ENCODE results near the gene ITGB1.
"Not testable (repeated sequence)": the region's sequence is repeated elsewhere in the genome, so short reads cannot be mapped to it uniquely, and the experiment has no call there.

Gene ITGB1

GRCh38 chr10:32906595-32906994 is 51.4 kb downstream of the ITGB1 start:
- no peaks in the 10 kb centered on the region for H3K27me3 Mint-ChIP-seq
- H3K9me3 Mint-ChIP-seq, result no peaks in the 10 kb centered on the region
- H3K4me3 Mint-ChIP-seq, result no peak overlapping the region
- no peak for ATAC-seq
- no peaks in the 10 kb centered on the region for H3K4me1 Mint-ChIP-seq
- H3K36me3 Mint-ChIP-seq, result peaks cover 28% of the 10 kb centered on the region
- no peak overlapping the region for H3K27ac Mint-ChIP-seq

GRCh38 chr10:32905466-32905865 is 52.6 kb downstream of the ITGB1 start:
- Mint-ChIP-seq H3K9me3 (no peaks in the 10 kb centered on the region), H3K27me3 (no peaks in the 10 kb centered on the region), H3K27ac (no peak overlapping the region), H3K4me3 (no peak overlapping the region), H3K4me1 (no peaks in the 10 kb centered on the region), H3K36me3 (peaks cover 24% of the 10 kb centered on the region)
- no peak for ATAC-seq

GRCh38 chr10:32901815-32902214 is 56.2 kb downstream of the ITGB1 start:
- Mint-ChIP-seq H3K4me3 (no peak overlapping the region), H3K4me1 (no peaks in the 10 kb centered on the region), H3K36me3 (peaks cover 42% of the 10 kb centered on the region), H3K27me3 (no peaks in the 10 kb centered on the region), H3K27ac (no peak overlapping the region), H3K9me3 (no peaks in the 10 kb centered on the region)
- ATAC-seq, result no peak

DNA sequence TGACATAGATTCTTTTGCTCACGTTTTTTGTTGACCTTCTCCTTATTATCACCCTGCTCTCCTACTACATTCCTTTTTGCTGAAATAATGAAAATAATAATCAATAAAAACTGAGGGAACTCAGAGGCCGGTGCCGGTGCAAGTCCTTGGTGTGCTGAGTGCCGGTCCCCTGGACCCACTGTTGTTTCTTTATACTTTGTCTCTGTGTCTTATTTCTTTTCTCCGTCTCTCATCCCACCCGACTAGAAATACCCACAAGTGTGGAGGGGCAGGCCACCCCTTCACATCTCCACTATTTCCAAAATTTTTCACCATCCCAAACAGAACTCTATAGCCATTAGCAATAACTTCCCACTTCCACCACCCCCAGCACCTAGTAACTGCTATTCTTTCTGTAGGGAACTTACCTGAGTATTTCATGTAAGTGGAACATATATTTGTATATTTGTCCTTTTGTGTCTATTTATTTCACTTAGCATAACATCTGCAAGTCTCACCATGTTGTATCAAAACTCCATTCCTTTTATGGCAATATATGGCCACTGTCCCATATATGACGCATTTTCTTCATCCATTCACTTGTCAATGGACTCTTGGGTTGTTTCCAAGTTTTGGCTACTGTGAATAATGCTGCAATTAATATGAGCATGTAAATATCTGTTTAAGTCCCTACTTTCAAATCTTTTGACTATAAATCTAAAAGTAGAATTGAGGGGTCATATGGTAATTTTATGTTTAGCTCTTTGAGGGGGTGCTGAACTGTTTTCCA is 62.6 kb downstream of the ITGB1 start:
- peaks cover 37% of the 10 kb centered on the region for H3K36me3 Mint-ChIP-seq
- H3K27ac Mint-ChIP-seq, H3K4me1 Mint-ChIP-seq, H3K4me3 Mint-ChIP-seq, H3K27me3 Mint-ChIP-seq, ATAC-seq, H3K9me3 Mint-ChIP-seq: not testable (repeated sequence)

- Mint-ChIP-seq H3K4me3 (no peak overlapping the region), H3K4me1 (peaks cover 4% of the 10 kb centered on the region), H3K27ac (no peak overlapping the region), H3K36me3 (peaks cover 27% of the 10 kb centered on the region), H3K9me3 (no peaks in the 10 kb centered on the region), H3K27me3 (no peaks in the 10 kb centered on the region)
- ATAC-seq, result no peak
Measured at GRCh38 chr10:32893916-32894664, 63.9 kb downstream of the ITGB1 start.

GRCh38 chr10:32893434-32893833 is 64.6 kb downstream of the ITGB1 start:
- Mint-ChIP-seq H3K4me1 (peaks cover 4% of the 10 kb centered on the region), H3K27ac (no peak overlapping the region), H3K4me3 (no peak overlapping the region), H3K36me3 (peaks cover 25% of the 10 kb centered on the region), H3K9me3 (no peaks in the 10 kb centered on the region), H3K27me3 (no peaks in the 10 kb centered on the region)
- no peak for ATAC-seq

GRCh38 chr10:32891261-32891660 is 66.8 kb downstream of the ITGB1 start:
- ATAC-seq, result no peak
- H3K9me3 Mint-ChIP-seq, result no peaks in the 10 kb centered on the region
- no peak overlapping the region for H3K27ac Mint-ChIP-seq
- H3K4me1 Mint-ChIP-seq, result peaks cover 4% of the 10 kb centered on the region
- peaks cover 7% of the 10 kb centered on the region for H3K36me3 Mint-ChIP-seq
- no peak overlapping the region for H3K4me3 Mint-ChIP-seq
- H3K27me3 Mint-ChIP-seq, result no peaks in the 10 kb centered on the region

GRCh38 chr10:32890444-32890843 is 67.6 kb downstream of the ITGB1 start:
- no peak for ATAC-seq
- H3K4me1 Mint-ChIP-seq, result peaks cover 4% of the 10 kb centered on the region
- H3K9me3 Mint-ChIP-seq, result no peaks in the 10 kb centered on the region
- H3K36me3 Mint-ChIP-seq, result peaks cover 2% of the 10 kb centered on the region
- no peaks in the 10 kb centered on the region for H3K27me3 Mint-ChIP-seq
- H3K27ac Mint-ChIP-seq, result no peak overlapping the region
- no peak overlapping the region for H3K4me3 Mint-ChIP-seq

GRCh38 chr10:32889631-32890212 is 68.3 kb downstream of the ITGB1 start:
- no peak for ATAC-seq
- no peaks in the 10 kb centered on the region for H3K9me3 Mint-ChIP-seq
- H3K36me3 Mint-ChIP-seq, result no peaks in the 10 kb centered on the region
- no peak overlapping the region for H3K4me3 Mint-ChIP-seq
- no peak overlapping the region for H3K27ac Mint-ChIP-seq
- no peaks in the 10 kb centered on the region for H3K27me3 Mint-ChIP-seq
- peaks cover 4% of the 10 kb centered on the region for H3K4me1 Mint-ChIP-seq

DNA sequence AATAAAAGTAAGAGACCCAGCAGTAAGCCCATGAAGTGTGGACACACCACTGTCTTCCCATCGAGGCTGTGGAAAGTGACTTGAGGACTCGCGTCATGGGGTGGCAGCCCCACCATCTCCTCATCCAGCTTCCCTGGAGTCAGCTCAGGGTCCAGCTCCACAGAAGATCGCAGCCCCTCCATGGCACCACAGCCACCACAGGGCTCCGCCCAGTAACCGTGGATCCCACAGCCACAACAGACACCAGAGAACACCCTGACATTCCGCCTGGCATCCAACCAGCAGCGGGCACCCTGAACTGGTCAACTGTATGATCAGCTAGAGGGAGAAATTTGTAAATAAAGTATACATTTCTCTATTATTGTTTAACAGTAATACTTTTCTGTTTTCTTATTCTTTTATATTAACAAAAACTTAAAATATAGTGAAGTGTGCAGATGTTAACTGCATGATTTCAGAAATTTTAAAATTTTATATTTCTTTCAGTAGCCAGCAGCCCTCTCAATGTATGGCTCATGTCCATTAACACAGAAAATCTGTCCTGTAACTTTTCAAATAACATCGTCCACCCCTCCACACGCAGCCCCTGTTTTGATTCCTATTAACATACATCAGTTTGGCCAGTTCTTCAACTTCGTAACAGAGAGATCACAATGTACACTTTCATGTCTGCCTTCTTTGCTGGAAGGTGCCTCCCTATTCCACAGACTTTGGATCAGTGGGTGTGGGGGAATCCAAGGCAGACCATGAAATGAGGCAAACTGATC is 69.7 kb downstream of the ITGB1 start:
- peaks cover 4% of the 10 kb centered on the region for H3K4me1 Mint-ChIP-seq
- H3K9me3 Mint-ChIP-seq, result no peaks in the 10 kb centered on the region
- no peaks in the 10 kb centered on the region for H3K27me3 Mint-ChIP-seq
- no peak overlapping the region for H3K27ac Mint-ChIP-seq
- no peaks in the 10 kb centered on the region for H3K36me3 Mint-ChIP-seq
- ATAC-seq, result no peak
- no peak overlapping the region for H3K4me3 Mint-ChIP-seq

GRCh38 chr10:32887481-32887880 is 70.5 kb downstream of the ITGB1 start:
- H3K9me3 Mint-ChIP-seq, result no peaks in the 10 kb centered on the region
- no peak overlapping the region for H3K27ac Mint-ChIP-seq
- ATAC-seq, result no peak
- H3K36me3 Mint-ChIP-seq, result no peaks in the 10 kb centered on the region
- peaks cover 4% of the 10 kb centered on the region for H3K4me1 Mint-ChIP-seq
- H3K27me3 Mint-ChIP-seq, result no peaks in the 10 kb centered on the region
- H3K4me3 Mint-ChIP-seq, result no peak overlapping the region

DNA sequence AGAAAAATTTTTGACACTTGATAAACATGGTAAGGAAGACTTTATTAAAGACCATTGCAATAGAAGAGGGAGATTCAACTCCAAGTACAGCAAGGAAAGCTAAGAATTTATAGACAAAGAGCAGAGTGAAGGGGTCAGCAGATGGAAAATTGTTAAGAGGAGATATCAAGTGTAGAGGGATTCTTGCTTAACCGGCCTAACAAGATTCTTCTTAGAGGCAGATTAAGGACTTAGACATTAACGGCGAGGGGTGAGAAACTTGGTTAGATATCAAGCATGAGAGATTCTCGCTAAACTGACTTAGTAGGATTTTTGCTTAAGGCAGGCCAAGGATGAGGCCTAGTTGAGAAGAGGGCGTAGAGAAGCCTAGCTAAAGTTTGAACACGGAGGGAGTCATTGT is 76.0 kb downstream of the ITGB1 start:
- Mint-ChIP-seq H3K4me1 (no peaks in the 10 kb centered on the region), H3K4me3 (no peak overlapping the region), H3K27ac (no peak overlapping the region), H3K9me3 (no peaks in the 10 kb centered on the region), H3K27me3 (no peaks in the 10 kb centered on the region), H3K36me3 (no peaks in the 10 kb centered on the region)
- no peak for ATAC-seq

DNA sequence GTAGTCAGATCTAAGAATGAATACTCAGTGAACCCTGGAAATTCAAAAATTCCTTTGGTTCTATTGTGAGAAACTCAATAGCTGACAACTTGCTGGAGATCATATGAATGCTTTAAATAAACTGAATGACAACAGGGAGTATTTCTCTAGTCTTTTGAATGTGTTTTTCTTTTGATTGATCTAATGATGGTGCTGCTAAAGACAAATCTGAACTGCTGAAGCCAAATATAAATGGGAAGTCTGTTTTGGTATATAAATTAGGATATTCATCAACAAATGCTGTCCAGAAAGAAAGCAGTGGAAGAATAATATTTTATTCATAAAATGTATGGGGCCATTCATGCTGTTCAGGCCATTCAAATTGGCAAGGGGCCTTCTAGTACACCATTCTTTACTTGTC is 79.4 kb downstream of the ITGB1 start:
- H3K27me3 Mint-ChIP-seq, result no peaks in the 10 kb centered on the region
- no peak overlapping the region for H3K27ac Mint-ChIP-seq
- H3K4me1 Mint-ChIP-seq, result no peaks in the 10 kb centered on the region
- no peak for ATAC-seq
- H3K36me3 Mint-ChIP-seq, result no peaks in the 10 kb centered on the region
- no peak overlapping the region for H3K4me3 Mint-ChIP-seq
- no peaks in the 10 kb centered on the region for H3K9me3 Mint-ChIP-seq

DNA sequence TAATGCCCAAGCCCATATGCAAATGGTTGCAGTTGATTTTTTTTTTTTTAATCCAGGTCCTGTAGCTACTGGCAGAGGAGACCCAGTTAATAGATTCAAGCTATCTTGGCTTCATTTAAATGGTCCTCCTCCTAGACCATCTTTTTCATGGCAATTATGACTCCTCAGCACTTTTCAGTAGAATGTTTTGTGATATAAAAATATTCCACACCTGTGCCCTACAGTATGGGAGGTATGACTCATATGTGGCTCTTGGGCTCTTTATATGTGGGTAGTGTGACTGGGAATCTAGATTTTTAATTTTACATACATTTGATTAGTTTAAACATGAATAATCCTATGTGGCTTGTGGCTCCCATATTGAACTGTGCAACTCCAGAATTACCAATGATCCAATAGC is 80.1 kb downstream of the ITGB1 start:
- Mint-ChIP-seq H3K36me3 (peaks cover 6% of the 10 kb centered on the region), H3K27me3 (no peaks in the 10 kb centered on the region), H3K4me3 (no peak overlapping the region), H3K9me3 (peaks cover 5% of the 10 kb centered on the region), H3K4me1 (no peaks in the 10 kb centered on the region), H3K27ac (no peak overlapping the region)
- no peak for ATAC-seq

- Mint-ChIP-seq H3K27me3 (no peaks in the 10 kb centered on the region), H3K27ac (no peak overlapping the region), H3K36me3 (no peaks in the 10 kb centered on the region), H3K4me1 (no peaks in the 10 kb centered on the region), H3K4me3 (no peak overlapping the region), H3K9me3 (peaks cover 5% of the 10 kb centered on the region)
- no peak for ATAC-seq
Measured at GRCh38 chr10:32865170-32865569, 92.9 kb downstream of the ITGB1 start.

Measured in stimulated activated memory B cell treated with anti-CD40 and anti-IgM and Interleukin-4, amounts not matched to agents 10 μg/mL and 1 μg/mL and 100 μg/mL, for 72 hours (primary cell).